Gastrocnemius medialis (tissue), 4 donors: ENCODE results near the gene NUFIP2.

Source experiments
- CTCF ChIP-seq, 5 experiments: fragments of 450-650 bp in 3 of 5; fragments of 200-600 bp in 2 of 5; sonication (generic) in 2 of 5; IDR thresholded peaks in 4 of 5; conservative IDR thresholded peaks in 1 of 5; 1 replicate in 4 of 5; 2 replicates in 1 of 5; pipeline ENCODE4 v1.5.1; 2016 to 2019; ENCODE audit warnings: antibody characterized with exemption in 5 of 5, mild to moderate bottlenecking in 3 of 5, moderate library complexity in 3 of 5
- POLR2A ChIP-seq, 2 donors: fragments of 450-650 bp; IDR thresholded peaks; one replicate each; pipeline ENCODE4 v1.6.1; 2017; ENCODE audit warnings: antibody characterized with exemption in 2 of 2, mild to moderate bottlenecking in 2 of 2, moderate library complexity in 2 of 2

- no peak for TF ChIP-seq CTCF (IDR thresholded peaks at IDR 0.05 in 4 of 5, conservative IDR thresholded peaks at IDR 0.05 in 1 of 5)
- no peak for TF ChIP-seq POLR2A (IDR thresholded peaks at IDR 0.05)
These were observed 33.5 kb upstream of the NUFIP2 start for GRCh38 chr17:29327412-29327811.
